Left colon (tissue), 2 donors: ENCODE results near the gene MORN4. TPM values are rescaled to one million over a fixed set of nuclear protein-coding genes. Genes with fewer than 3 reads are reported as not detected.
A peak's percentile ranks its signal among the peaks of the same experiment; 100 is the strongest.

ENCODE experiments used
- ATAC-seq: fragments of 200-7000 bp; cut with Tn5 transposase; one replicate; pipeline ENCODE4 v1.9.1; 2020; ENCODE audit warnings: mild to moderate bottlenecking, moderate library complexity
- DNase-seq, 2 donors: peaks; one replicate each; pipeline ENCODE4 v3.0.0-alpha.2; 2020
- intact Hi-C, 2 donors: fragments of 100-400 bp; cut with DNase I in 1 of 2; cut with micrococcal nuclease in 1 of 2; formaldehyde crosslinking; loops; one replicate each; pipeline versions ENCODE4 v1.11.2 to v1.14.0; 2022; cut with DNase I, micrococcal nuclease
- total RNA-seq, 2 donors: library from RNA; stranded (reverse); fragmentation: NEBNext Ultra II Directional; extraction: Animal tissue kit (Norgen Biotek cat#: 25700); gene quantifications; one replicate each; pipeline ENCODE4 v1.2.1, GENCODE V29; 2021
- donor health status: DM: no; HTN: no; CAD: no.
- donor health status: DM: yes; HTN: yes; CAD: no.

Gene MORN4
- total RNA-seq, 2 donors from 2014 or later: 1.3 to 1.6 TPM

DNA sequence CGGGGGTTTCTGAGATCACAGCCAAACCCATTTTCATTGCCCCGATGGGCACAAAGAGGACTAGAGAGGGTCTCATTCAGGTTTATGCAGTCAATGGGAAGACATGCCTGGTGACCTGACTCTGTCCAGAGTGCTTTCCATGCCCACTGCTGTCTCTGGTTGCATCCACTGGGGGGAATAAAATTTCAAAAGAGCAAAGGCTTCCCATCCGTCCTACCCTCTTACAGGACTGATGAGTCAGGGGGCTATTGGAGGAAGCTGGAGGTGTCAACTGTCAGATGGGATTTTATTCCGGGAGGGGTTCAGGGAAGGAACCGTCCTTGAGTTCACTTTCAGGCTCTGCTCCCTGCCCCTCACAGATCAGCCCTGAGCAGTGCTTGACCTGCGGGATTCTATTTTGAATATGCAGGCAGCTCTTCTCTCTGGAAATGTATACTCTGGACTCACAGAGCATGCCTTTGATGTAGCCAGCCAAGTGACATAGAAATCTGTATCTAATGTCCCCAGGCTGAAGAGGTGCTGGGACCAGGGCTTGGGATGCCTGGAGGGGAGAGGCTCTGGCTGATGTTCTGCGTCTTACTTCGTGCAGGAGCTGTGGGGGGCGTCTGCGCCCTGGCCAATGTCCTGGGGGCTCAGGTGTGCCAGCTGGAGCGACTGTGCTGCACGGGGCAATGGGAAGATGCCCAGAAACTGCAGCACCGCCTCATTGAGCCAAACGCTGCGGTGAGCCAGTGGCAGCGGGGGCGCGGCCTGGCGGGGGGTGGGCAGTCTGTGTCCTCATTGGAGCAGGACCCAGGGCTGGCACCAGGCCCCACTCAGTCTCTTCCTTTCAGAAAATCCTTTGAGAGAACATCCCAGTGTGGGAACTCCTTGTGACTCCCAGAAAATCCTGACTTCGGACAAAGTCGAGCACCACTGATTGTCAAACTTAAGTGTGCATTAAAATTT lies 31.8 kb downstream of the MORN4 start:
- intact Hi-C loops: no loop called here
- DNase-seq: no peak
- ATAC-seq: no peak

GRCh38 chr10:97600616-97601015 lies 32.7 kb downstream of the MORN4 start:
- DNase-seq (no peak), ATAC-seq (no peak)
- intact Hi-C loops: no loop called here

DNA sequence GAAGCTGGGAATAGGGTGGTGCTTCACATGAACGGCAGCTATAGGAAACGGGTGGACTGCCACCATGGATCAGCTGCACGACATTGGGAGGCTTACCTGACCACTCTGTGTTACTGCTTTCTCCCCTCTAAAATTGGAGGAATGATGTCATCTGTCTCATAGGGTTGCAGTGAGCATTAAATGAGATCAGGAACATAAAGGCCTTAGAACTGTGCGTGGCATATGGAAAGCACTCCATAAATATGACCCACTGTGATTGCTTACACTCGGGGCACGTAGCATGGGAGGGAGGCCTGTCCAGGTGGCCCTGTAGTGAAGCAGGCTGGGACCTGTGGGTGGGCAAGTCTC lies 34.1 kb downstream of the MORN4 start:
- DNase-seq (no peak), ATAC-seq (no peak)
- intact Hi-C loops: no loop called here

DNA sequence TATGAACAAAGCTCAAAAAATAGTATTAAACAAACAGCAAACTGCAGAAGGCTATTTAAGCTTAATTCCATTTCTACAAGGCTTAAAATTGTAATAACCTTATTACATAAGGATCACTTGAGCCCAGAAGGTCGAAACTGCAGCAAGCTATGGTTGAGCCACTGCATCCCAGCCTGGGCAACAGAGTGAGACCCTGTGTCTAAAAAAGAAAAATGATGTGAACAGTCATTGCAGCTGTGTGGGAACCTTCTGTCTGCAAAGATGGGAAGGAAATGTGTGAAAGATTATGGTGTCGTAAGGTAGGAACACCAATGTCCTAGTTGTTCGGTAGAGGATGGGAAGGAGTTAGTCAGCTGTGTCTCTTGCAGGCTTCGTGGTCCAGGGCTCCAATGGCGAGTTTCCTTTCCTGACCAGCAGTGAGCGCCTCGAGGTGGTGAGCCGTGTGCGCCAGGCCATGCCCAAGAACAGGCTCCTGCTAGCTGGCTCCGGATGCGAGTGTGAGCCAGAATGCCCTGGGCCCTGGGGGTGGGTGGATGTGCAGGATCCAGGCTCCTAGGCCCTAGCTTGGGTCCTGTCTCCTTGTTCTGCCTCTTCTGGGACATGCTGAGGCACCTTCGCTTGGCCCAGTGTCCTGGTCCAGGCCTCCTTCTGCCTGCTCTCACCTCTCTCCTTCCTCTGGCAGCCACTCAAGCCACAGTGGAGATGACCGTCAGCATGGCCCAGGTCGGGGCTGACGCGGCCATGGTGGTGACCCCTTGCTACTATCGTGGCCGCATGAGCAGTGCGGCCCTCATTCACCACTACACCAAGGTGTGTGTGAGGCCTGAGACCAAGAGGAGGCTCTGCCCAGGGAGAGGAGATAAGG lies 34.7 kb downstream of the MORN4 start:
- DNase-seq (no peak), ATAC-seq (no peak)
- intact Hi-C loops: no loop called here

DNA sequence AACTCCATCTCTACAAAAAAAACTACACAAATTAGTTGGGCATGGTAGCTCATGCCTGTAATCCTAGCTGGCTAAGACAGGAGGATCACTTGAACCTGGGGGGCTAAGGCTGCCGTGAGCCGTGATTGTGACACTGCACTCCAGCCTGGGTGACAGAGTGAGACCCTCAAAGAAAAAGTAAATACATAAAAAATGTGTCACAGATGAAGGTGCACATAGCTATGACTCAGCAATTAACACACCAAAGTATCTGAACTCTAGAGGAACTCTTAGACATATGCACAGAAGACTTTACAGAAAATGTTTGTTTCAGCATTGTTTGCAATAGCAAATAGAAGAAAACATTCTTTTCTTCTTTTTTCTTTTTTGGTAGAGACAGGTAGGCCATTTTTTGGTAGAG lies 35.5 kb downstream of the MORN4 start:
- intact Hi-C loops: no loop called here
- ATAC-seq (no peak), DNase-seq (no peak)

DNA sequence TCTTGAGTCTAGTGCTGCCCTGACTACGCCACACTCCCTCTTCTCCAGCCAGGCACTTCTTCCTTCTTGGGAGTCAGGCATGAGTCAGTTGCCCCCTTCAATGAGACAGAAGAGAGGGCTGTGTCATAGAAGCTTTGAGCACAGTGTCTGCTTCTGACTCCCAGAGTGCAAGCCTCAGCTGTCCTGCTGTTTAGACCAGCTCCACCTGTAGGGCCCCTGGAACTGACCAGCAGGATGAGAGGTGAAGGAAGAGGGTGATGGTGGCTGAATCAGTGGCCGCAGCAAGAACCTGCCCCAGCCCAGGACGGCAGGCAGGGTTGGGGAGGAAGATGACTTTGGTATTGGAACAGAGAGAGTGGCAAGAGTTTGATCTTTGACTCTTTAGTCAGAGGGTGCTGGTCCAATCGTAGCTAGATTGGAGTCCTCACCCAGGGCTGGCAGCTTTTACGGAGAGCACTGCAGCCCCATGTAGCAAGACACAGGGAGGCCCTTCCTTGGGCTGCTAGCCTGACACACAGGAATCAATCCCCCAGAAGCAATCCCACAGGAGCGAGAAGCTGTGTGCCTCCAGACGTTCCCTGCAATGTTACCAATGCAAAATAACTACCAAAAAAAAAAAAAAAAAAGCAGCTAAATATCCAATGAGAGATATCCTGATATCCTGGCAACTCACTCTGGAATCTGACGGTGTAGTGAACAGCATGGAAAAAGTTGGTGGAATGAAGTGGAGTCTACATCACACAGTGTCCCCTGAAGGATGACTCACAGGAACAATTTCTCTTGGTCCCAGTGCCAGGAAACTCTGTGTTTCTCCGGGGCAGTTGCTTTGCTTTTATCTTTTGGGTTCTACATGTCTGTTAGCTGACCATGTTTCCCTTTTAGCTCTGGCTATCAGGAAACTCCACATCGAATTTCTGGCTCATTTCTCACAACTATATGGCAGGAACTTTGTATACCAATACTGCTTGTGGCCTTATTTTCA lies 36.9 kb downstream of the MORN4 start:
- intact Hi-C loops: no loop called here
- ATAC-seq (no peak), DNase-seq (no peak)

DNA sequence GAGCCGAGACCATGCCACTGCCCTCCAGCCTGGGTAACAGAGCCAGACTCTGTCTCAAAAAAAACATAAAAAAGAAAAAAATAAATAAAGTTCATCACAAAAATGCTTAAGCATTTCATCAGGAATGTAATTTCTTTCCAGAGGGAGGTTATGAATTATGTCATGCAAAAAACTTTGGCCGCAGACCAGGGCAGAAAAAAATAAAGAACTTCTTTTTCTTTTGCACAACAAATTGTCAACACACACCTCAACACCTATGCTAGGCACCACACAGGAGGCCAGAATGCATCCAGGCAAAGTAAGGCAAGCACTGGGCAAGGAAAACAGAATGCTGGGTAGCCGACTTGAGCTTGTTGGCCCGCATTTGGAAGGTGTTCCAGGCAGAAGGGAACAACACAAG lies 39.9 kb downstream of the MORN4 start:
- intact Hi-C loops: no loop called here
- DNase-seq (no peak), ATAC-seq (no peak)

- DNase-seq: no peak
These were observed 42.4 kb downstream of the MORN4 start for GRCh38 chr10:97590748-97591495.

GRCh38 chr10:97590082-97590747 lies 43.1 kb downstream of the MORN4 start:
- intact Hi-C loops: no loop called here
- no peak for DNase-seq
- ATAC-seq: no peak

More at GRCh38 chr10:97590748-97591495, 42.4 kb downstream of the MORN4 start:
- ATAC-seq: no peak
- intact Hi-C loops: no loop called here

GRCh38 chr10:97589479-97589878 lies 43.8 kb downstream of the MORN4 start, which contains the start of gene C10orf62:
C10orf62 (plus strand) TSS chr10:97589721; CDS start chr10:97589898, 177 bp downstream.
- intact Hi-C loops: no loop called here
- DNase-seq (no peak), ATAC-seq (no peak)

DNA sequence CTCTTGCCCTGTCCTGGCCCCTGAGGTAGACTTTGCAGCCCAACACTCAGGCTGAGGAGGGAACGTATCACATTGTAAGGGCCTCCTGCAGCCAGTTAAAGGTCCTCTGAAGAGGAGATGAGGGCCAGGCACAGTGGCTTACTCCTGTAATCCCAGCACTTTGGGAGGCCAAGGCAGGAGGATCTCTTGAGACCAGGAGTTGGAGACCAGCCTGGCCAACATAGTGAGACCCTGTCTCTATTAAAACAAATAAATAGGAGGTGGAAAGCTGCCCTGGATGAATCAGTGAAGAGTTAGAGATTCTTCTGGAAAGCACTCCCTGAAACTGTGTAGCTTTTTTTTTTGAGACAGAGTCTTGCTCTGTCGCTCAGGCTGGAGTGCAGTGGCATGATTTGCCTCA lies 46.1 kb downstream of the MORN4 start:
- no peak for DNase-seq
- intact Hi-C loops: no loop called here
- ATAC-seq: no peak

DNA sequence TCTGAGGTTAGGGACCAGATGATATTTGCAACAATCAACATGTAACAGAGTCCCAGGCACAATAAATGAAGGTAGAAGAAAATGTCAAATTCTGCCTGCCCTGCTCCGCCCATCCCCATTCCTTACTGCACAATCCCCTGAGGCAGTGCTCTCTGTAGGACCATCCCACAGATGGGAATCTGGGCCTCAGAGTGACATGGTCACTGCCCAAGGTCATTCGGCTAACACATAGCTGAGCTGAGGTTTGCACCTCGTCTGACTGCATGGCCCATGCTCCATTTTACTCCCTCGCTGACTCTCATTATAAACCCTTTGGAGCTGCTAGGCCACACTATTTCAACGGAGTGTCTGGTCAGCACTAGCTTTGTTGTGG lies 47.9 kb downstream of the MORN4 start:
- no peak for ATAC-seq
- intact Hi-C loops: no loop called here
- DNase-seq: no peak

DNA sequence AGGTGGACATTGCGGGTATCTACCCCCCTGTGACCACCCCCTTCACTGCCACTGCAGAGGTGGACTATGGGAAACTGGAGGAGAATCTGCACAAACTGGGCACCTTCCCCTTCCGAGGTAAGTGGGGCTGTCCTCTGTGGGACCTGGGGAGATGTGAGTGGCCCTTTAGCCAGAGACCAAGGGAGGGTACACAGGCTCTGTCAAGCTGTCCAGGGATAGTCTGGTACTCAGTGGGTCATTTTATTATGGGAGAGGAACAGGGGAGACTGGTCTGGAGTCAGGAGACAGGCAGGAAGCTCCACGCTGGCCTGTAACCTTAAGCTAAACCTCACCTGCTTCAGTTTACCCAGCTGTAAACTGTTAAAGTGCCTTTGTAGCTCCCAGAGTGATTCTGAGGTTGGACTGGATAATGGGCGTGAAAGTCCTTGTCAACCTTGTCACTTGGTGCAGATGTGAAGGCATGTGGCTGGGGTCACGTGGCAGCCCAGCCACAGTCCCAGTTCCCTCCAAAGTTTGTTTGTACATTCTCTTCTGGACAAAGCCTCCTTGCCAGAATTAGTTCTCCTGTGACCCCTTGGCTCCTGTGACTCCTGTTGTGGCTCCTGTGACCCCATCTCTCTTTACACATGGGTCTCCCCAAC lies 48.4 kb downstream of the MORN4 start:
- ATAC-seq: no peak
- no peak for DNase-seq
- intact Hi-C loops: no loop called here

DNA sequence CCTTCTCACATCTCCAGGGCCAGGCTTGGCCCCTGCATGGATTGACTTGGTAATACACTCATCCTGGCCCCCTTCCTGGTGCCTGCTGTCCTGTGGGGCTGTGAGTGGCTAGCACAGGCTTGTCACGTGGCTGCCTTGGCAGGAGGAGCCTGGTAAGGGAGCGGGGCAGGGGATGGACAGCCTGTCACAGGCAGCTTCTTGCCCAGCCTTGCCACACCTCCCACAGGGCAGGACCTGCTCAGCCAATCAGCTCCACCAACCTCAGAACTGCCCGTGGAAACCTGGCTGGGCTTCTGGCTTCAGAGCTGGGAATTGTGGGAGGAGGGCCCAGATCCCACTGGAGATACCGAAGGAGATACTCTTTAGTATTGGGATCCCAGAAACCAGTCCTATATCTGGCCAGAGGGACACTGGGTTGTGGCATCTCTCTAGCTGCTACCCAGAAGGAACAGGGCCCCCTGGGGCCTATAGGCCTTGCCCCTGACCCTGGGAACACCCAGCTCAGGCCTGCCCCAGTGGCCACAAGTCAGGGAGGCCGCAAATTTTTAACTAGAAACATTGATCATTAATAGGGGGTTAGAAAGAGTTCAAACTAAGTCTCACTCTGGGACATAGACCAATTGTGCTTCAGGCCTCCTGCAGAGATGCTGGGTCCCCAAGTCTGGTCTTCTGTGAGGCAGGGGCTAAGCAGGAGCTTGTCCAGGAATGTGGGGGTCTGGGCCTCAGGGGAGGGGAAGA lies 49.1 kb downstream of the MORN4 start, which contains the start of gene HOGA1:
Gene HOGA1, plus strand, starts transcription at position 330 of the 738 bp plus-strand sequence. Its CDS starts 315 bp downstream, at position 645.
- peak; percentile 17 to 40 for DNase-seq
- intact Hi-C loops: no loop called here

GRCh38 chr10:97583476-97583875 lies 49.8 kb downstream of the MORN4 start:
- ATAC-seq (no peak), DNase-seq (no peak)
- intact Hi-C loops: no loop called here

More for the DNA sequence above, 49.1 kb downstream of the MORN4 start, which contains the start of gene HOGA1:
- peak; percentile 77 for ATAC-seq

GRCh38 chr10:97582169-97582568 lies 51.1 kb downstream of the MORN4 start:
- DNase-seq: no peak
- ATAC-seq: no peak
- intact Hi-C loops: no loop called here
